Smooth muscle cell (in vitro differentiated cells): ENCODE data around the gene SMAD7. TPM values are rescaled to one million over a fixed set of nuclear protein-coding genes. Genes with fewer than 3 reads are reported as not detected.

Experiments
- DNase-seq: peaks from one replicate; lab custom pipeline; 2025; ENCODE audit not compliant: unreplicated experiment; lab: John Stamatoyannopoulos, UW
- H2AFZ ChIP-seq: fragments of 200-600 bp; sonication (generic); 2 replicates; pipeline ENCODE4 v1.6.0; 2016; ENCODE audit warnings: antibody characterized with exemption, low read depth, mild to moderate bottlenecking
- H3F3A ChIP-seq: fragments of 200-600 bp; sonication (generic); 2 replicates; pipeline ENCODE4 v1.6.0; 2017; ENCODE audit warnings: antibody characterized with exemption, low read depth
- H3K27ac ChIP-seq: fragments of 200-600 bp; sonication (generic); 2 replicates; pipeline ENCODE4 v1.5.1; 2016; ENCODE audit warnings: low read depth, mild to moderate bottlenecking
- H3K27me3 ChIP-seq: fragments of 200-600 bp; sonication (generic); 2 replicates; pipeline ENCODE4 v1.6.1; 2016; ENCODE audit warnings: low read depth, mild to moderate bottlenecking
- H3K36me3 ChIP-seq: fragments of 200-600 bp; sonication (generic); 2 replicates; pipeline ENCODE4 v1.5.1; 2016; ENCODE audit warnings: low read depth
- H3K4me1 ChIP-seq: fragments of 200-600 bp; sonication (generic); 2 replicates; pipeline ENCODE4 v1.5.1; 2016; ENCODE audit warnings: low read depth
- H3K4me2 ChIP-seq: fragments of 200-600 bp; sonication (generic); 2 replicates; pipeline ENCODE4 v1.6.0; 2016; ENCODE audit warnings: mild to moderate bottlenecking
- H3K4me3 ChIP-seq: fragments of 200-600 bp; sonication (generic); 2 replicates; pipeline ENCODE4 v1.5.1; 2016; ENCODE audit warnings: mild to moderate bottlenecking
- H3K79me2 ChIP-seq: fragments of 200-600 bp; sonication (generic); 2 replicates; pipeline ENCODE4 v1.6.0; 2016; ENCODE audit warnings: low read depth, mild to moderate bottlenecking
- H3K9ac ChIP-seq: fragments of 200-600 bp; sonication (generic); 2 replicates; pipeline ENCODE4 v1.6.0; 2016; ENCODE audit warnings: low read depth
- H3K9me3 ChIP-seq: fragments of 200-600 bp; sonication (generic); replicated peaks from 2 replicates; pipeline ENCODE4 v1.5.1; 2016; ENCODE audit warnings: low read depth
- H4K20me1 ChIP-seq: fragments of 200-600 bp; sonication (generic); 2 replicates; pipeline ENCODE4 v1.6.0; 2016; ENCODE audit warnings: low read depth
- CTCF ChIP-seq: fragments of 200-600 bp; sonication (generic); IDR thresholded peaks from 2 replicates; pipeline ENCODE4 v1.5.1; 2017; ENCODE audit warnings: borderline replicate concordance, mild to moderate bottlenecking, antibody characterized with exemption; ENCODE audit not compliant: insufficient read depth, poor library complexity, severe bottlenecking
- WGBS: methylation state at CpG from one replicate; pipeline ENCODE4 v1.1.7; 2016; ENCODE audit warnings: low lambda C conversion rate; 5-methylcytosine and 5-hydroxymethylcytosine counted together
- polyA plus RNA-seq: library from polyadenylated mRNA; unstranded; fragments of >200 nt; fragmentation: Nextera tagmentation; extraction: Ambion mirVana; gene quantifications from 2 replicates; pipeline ENCODE4 v1.2.1, GENCODE V29; 2016
- total RNA-seq: library from RNA; depleted of rRNA; stranded (reverse); fragments of >200 nt; gene quantifications from 2 replicates; pipeline ENCODE4 v1.2.3, GENCODE V29; 2014

Gene SMAD7
- total and polyA plus RNA-seq, 2 experiments from 2014 or later: 114 to 134 TPM

DNA sequence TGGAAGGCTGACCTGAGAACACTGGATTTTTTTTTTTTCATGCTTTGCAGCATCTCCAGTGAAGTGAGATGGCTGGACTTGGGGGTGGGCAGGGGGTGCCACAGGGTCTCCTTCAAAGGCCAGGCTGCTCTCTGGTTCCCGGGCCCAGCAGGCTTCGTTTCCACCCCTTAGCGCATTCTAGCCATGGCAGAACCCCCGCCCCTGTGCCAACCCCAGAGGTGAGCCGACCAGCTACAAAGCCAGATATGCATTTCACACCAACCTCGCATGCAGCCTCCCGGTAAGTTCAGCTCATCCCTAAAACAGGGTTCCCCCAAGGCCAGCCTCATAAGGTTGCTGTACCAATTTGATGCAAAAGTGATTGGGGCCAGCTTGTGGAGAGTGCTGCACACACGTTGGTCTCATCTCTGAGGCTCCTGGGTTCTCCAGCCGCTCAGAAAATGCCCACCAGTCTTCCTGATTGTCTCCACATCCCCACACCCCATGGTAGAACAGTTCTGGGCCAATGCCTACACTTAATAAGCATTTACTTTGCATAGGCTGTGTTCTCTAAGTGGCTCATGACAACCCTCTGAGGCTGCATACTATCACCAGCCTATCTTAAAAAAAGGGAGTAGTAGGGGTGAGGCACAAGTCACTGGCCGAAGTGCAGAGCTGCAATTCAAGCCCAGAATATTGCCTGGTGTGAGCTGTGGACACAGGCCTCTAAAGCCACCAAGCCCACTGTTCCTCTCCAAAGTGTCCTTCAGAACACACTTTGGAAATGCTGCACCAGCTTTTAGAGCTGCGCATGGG lies 23.3 kb downstream of the SMAD7 start:
- H3K4me1 ChIP-seq: peaks cover 74% of the 10 kb centered on the region
- no peak for TF ChIP-seq CTCF
- no peak overlapping the region for H2AFZ ChIP-seq
- H3K4me3 ChIP-seq: peak overlapping the region; percentile 22
- no peak for DNase-seq
- peak overlapping the region; percentile 86 for H3K4me2 ChIP-seq
- no peaks in the 10 kb centered on the region for H3K36me3 ChIP-seq
- peaks cover 64% of the 10 kb centered on the region for H3F3A ChIP-seq
- H3K27me3 ChIP-seq: no peaks in the 10 kb centered on the region
- no peaks in the 10 kb centered on the region for H3K9me3 ChIP-seq
- H3K79me2 ChIP-seq: peaks cover 96% of the 10 kb centered on the region
- H4K20me1 ChIP-seq: peaks cover 92% of the 10 kb centered on the region
- 54% methylated on average over 11 of the region's 11 CpGs for WGBS
- peak overlapping the region; percentile 100 for H3K27ac ChIP-seq
- peak overlapping the region; percentile 89 for H3K9ac ChIP-seq

GRCh38 chr18:48926420-48926857 lies 24.3 kb downstream of the SMAD7 start:
- Histone ChIP-seq H3K4me1 (peaks cover 72% of the 10 kb centered on the region), H3K27me3 (no peaks in the 10 kb centered on the region), H3K4me3 (no peak overlapping the region), H4K20me1 (peaks cover 92% of the 10 kb centered on the region), H3K36me3 (no peaks in the 10 kb centered on the region), H2AFZ (no peak overlapping the region), H3K9ac (peak overlapping the region; percentile 52), H3F3A (peaks cover 64% of the 10 kb centered on the region), H3K27ac (peak overlapping the region; percentile 100), H3K9me3 (no peaks in the 10 kb centered on the region), H3K4me2 (peak overlapping the region; percentile 86), H3K79me2 (peaks cover 96% of the 10 kb centered on the region)
- DNase-seq: no peak
- 74% methylated on average over 14 of the region's 14 CpGs for WGBS
- no peak for TF ChIP-seq CTCF

DNA sequence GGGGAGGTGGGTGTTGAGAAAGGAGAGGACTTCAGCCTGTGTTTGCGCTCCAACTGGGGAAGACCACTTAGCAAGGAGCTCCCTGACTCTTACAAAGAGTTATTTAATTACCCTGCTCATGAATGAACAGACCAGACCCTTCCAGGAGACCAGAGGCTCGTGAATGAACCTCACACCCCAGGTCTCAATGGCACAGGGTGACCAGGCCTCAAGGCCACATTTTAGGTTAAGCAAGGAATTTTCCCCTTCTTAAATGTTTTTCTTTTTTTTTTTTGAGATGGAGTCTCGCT lies 25.3 kb downstream of the SMAD7 start:
- no peaks in the 10 kb centered on the region for H3K9me3 ChIP-seq
- peak overlapping the region; percentile 79 for H3K4me2 ChIP-seq
- peaks cover 65% of the 10 kb centered on the region for H3F3A ChIP-seq
- no peaks in the 10 kb centered on the region for H3K36me3 ChIP-seq
- WGBS: 41% methylated on average over 3 of the region's 3 CpGs
- no peak overlapping the region for H3K4me3 ChIP-seq
- H3K79me2 ChIP-seq: peaks cover 96% of the 10 kb centered on the region
- peaks cover 69% of the 10 kb centered on the region for H3K4me1 ChIP-seq
- peaks cover 92% of the 10 kb centered on the region for H4K20me1 ChIP-seq
- no peak overlapping the region for H2AFZ ChIP-seq
- no peak for DNase-seq
- H3K9ac ChIP-seq: peak overlapping the region; percentile 67
- TF ChIP-seq CTCF: no peak
- no peaks in the 10 kb centered on the region for H3K27me3 ChIP-seq
- peak overlapping the region; percentile 100 for H3K27ac ChIP-seq
